Panc1 (cell line): ENCODE results near the gene LHX4.

ENCODE experiments used
- CTCF ChIP-seq: fragments of 450-650 bp; IDR thresholded peaks from 2 replicates; pipeline ENCODE4 v1.5.1; 2017; ENCODE audit warnings: mild to moderate bottlenecking
- REST ChIP-seq, 2 experiments: IDR thresholded peaks; 2 replicates each; pipeline ENCODE4 v1.6.1; 2011 to 2012; ENCODE audit warnings: low read depth in 2 of 2, control low read depth in 1 of 2, low read length in 1 of 2, mild to moderate bottlenecking in 1 of 2, moderate library complexity in 1 of 2; ENCODE audit not compliant: insufficient read depth in 1 of 2
- SIN3A ChIP-seq: IDR thresholded peaks from 2 replicates; pipeline ENCODE4 v1.6.1; 2012; ENCODE audit warnings: low read depth, mild to moderate bottlenecking, low read length, moderate library complexity, borderline replicate concordance; ENCODE audit not compliant: insufficient read depth
- TCF7L2 ChIP-seq: IDR thresholded peaks from 2 replicates; pipeline ENCODE4 v1.6.1; 2011; ENCODE audit warnings: mild to moderate bottlenecking, low read depth, low read length, inconsistent platforms

GRCh38 chr1:180253585-180254495 lies 23.8 kb downstream of the LHX4 start:
- TF ChIP-seq CTCF (no peak), REST (IDR thresholded peaks at IDR 0.05; ENCODE audit: insufficient read depth in 1 of 2, low read depth in 2 of 2, low read length in 1 of 2) (no peak), SIN3A (no peak), TCF7L2 (no peak)
